ENCODE measurements around the gene ITGB6. TPM values are rescaled to one million over a fixed set of nuclear protein-coding genes. Genes with fewer than 3 reads are reported as not detected.

Gene ITGB6
- total and polyA plus RNA-seq, 2 donors (not counting 3 experiments of a cell fraction or from before 2014, with no cell fraction given), result 0.03 TPM; not detected in 1

GRCh38 chr2:160139350-160139749 is 60.7 kb downstream of the ITGB6 start:
- Histone ChIP-seq H4K20me1 (replicated peaks; ENCODE audit: control insufficient read depth, extremely low read depth, insufficient read depth, low read length) (no peaks in the 10 kb centered on the region), H3K9ac (replicated peaks; ENCODE audit: extremely low read depth, insufficient read depth, low read length) (no peak overlapping the region), H3K79me2 (ENCODE audit: control insufficient read depth, insufficient read depth, low read length) (no peaks in the 10 kb centered on the region), H3K36me3 (ENCODE audit: control insufficient read depth in 2 of 2, extremely low read depth in 1 of 2, insufficient read depth in 2 of 2, low read length in 2 of 2) (no peaks in the 10 kb centered on the region), H3K4me1 (ENCODE audit: control insufficient read depth, extremely low read depth, insufficient read depth, low read length) (no peaks in the 10 kb centered on the region), H2AFZ (ENCODE audit: low read depth, low read length) (no peak overlapping the region), H3K9me1 (replicated peaks; ENCODE audit: control insufficient read depth, extremely low read depth, insufficient read depth, low read length) (no peaks in the 10 kb centered on the region), H3K9me3 (replicated peaks; ENCODE audit: control insufficient read depth, insufficient read depth, low read length) (no peaks in the 10 kb centered on the region), H3K4me3 (replicated peaks in 1 of 3; ENCODE audit: insufficient read depth in 1 of 3, low read depth in 1 of 3, low read length in 3 of 3) (no peak overlapping the region), H3K4me2 (ENCODE audit: insufficient read depth, low read length) (no peak overlapping the region), H3K27ac (ENCODE audit: insufficient read depth, low read depth, low read length) (no peak overlapping the region), H3K27me3 (ENCODE audit: control insufficient read depth in 2 of 2, insufficient read depth in 2 of 2, low read length in 2 of 2) (no peaks in the 10 kb centered on the region)
- no peak for DNase-seq (ENCODE audit: low read depth, low spot score)
- TF ChIP-seq MYC (IDR thresholded peaks at IDR 0.05; ENCODE audit: low read depth, low read length), result no peak
- no peak for TF ChIP-seq MAX (IDR thresholded peaks at IDR 0.05; ENCODE audit: insufficient read depth, insufficient read length)
- no TSS peak for BruUV-seq (replicated peaks)
- POLR2A ChIA-PET, result no interaction called here
- FAIRE-seq, result no peak
- intact Hi-C loops (cut with micrococcal nuclease), result no loop called here
- dilution Hi-C loops (cut with MboI; ENCODE audit: extremely low pct_ligation_motif_present, low sequenced_read_pairs), result no loop called here
- CTCF ChIA-PET, result interaction anchor here (0.9 to 1.5 kb wide), 3 partner anchors 29 to 924 kb away, joined by 3 to 4 read pairs (median 4); no protein-coding TSS in a partner anchor

GRCh38 chr2:160138406-160138805 is 61.7 kb downstream of the ITGB6 start:
- CTCF ChIA-PET, result no interaction called here

More at GRCh38 chr2:160138406-160138805, 61.7 kb downstream of the ITGB6 start:
- no peaks in the 10 kb centered on the region for H3K36me3 ChIP-seq (ENCODE audit: control insufficient read depth in 2 of 2, extremely low read depth in 1 of 2, insufficient read depth in 2 of 2, low read length in 2 of 2)
- TF ChIP-seq FOS (IDR thresholded peaks at IDR 0.05; ENCODE audit: borderline replicate concordance, insufficient read depth, low read length), result no peak
- TF ChIP-seq POLR2AphosphoS5 (IDR thresholded peaks at IDR 0.05; ENCODE audit: insufficient read depth, low read depth, low read length), result no peak
- TF ChIP-seq JUN (IDR thresholded peaks at IDR 0.05; ENCODE audit: borderline replicate concordance, insufficient read depth, insufficient read length, low read depth), result no peak
- TF ChIP-seq CTCF (IDR thresholded peaks at IDR 0.05; ENCODE audit: extremely low read depth in 1 of 2, insufficient read depth in 1 of 2, low read depth in 1 of 2, low read length in 2 of 2), result no peak
- no peak for TF ChIP-seq EZH2 (IDR thresholded peaks at IDR 0.05; ENCODE audit: borderline replicate concordance, low read depth, low read length, severe bottlenecking)
- no peak for TF ChIP-seq POLR2A (IDR thresholded peaks at IDR 0.05; ENCODE audit: low read depth, low read length)
- no peak for TF ChIP-seq GATA2 (IDR thresholded peaks at IDR 0.05; ENCODE audit: insufficient read depth, insufficient read length, low read depth, low read length)
- no peak for TF ChIP-seq MAX (IDR thresholded peaks at IDR 0.05; ENCODE audit: insufficient read depth, insufficient read length)
- no peak for TF ChIP-seq MYC (IDR thresholded peaks at IDR 0.05; ENCODE audit: low read depth, low read length)
- no peak overlapping the region for H2AFZ ChIP-seq (ENCODE audit: low read depth, low read length)
- H3K9me3 ChIP-seq (replicated peaks; ENCODE audit: control insufficient read depth, insufficient read depth, low read length), result no peaks in the 10 kb centered on the region
- H3K27me3 ChIP-seq (ENCODE audit: control insufficient read depth in 2 of 2, insufficient read depth in 2 of 2, low read length in 2 of 2), result no peaks in the 10 kb centered on the region
- POLR2A ChIA-PET, result no interaction called here
- dilution Hi-C loops (cut with MboI; ENCODE audit: extremely low pct_ligation_motif_present, low sequenced_read_pairs) (no loop called here), intact Hi-C loops (cut with micrococcal nuclease) (no loop called here)
- no peaks in the 10 kb centered on the region for H3K9me1 ChIP-seq (replicated peaks; ENCODE audit: control insufficient read depth, extremely low read depth, insufficient read depth, low read length)
- DNase-seq (ENCODE audit: low read depth, low spot score) (no peak), FAIRE-seq (no peak)
- BruUV-seq (replicated peaks), result no TSS peak
- no peak overlapping the region for H3K27ac ChIP-seq (ENCODE audit: insufficient read depth, low read depth, low read length)
- H3K4me2 ChIP-seq (ENCODE audit: insufficient read depth, low read length), result no peak overlapping the region
- H3K9ac ChIP-seq (replicated peaks; ENCODE audit: extremely low read depth, insufficient read depth, low read length), result no peak overlapping the region
- no peaks in the 10 kb centered on the region for H3K79me2 ChIP-seq (ENCODE audit: control insufficient read depth, insufficient read depth, low read length)
- no peaks in the 10 kb centered on the region for H3K4me1 ChIP-seq (ENCODE audit: control insufficient read depth, extremely low read depth, insufficient read depth, low read length)
- H3K4me3 ChIP-seq (replicated peaks in 1 of 3; ENCODE audit: insufficient read depth in 1 of 3, low read depth in 1 of 3, low read length in 3 of 3), result no peak overlapping the region
- no peaks in the 10 kb centered on the region for H4K20me1 ChIP-seq (replicated peaks; ENCODE audit: control insufficient read depth, extremely low read depth, insufficient read depth, low read length)
